SIG-M5 treated with dmso at 0.1 percent for 504 hours (cell line): ENCODE data around the gene ASF1A.
"Not testable (repeated sequence)": the region's sequence is repeated elsewhere in the genome, so short reads cannot be mapped to it uniquely, and the experiment has no call there.

Experiments used
- DNase-seq: peaks from one replicate; lab custom pipeline; 2025; ENCODE audit not compliant: unreplicated experiment; lab: John Stamatoyannopoulos, UW

The ASF1A gene

DNA sequence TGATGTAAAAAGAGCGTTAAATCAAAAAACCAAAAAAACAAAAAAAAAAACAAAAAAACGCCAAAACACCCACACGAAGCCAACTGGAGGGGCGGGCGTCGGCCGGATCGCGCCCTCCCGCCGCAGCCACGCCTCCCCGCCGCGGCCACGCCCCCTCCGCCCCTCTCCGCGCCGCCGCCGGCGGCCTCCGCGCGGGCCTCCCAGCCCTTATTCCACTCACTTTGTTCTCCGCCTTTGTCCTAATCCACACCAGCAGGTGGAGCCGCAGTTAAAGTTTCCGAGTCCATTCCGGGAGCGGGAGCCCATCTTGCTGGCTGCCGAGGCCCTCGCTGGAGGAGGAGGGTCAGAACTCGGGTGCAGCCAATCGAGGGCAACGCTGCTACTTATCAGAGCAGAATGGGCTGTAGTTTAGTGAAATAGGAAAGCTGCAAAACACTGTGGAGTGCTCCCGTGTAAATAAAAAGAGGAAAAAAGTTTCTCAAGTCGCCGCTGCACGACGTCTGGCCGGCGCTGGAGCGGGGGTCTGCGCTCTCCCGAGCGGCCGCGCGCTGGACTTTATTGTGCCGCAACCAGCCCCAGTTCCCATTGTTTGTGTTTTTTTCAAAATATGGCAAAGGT is at the start of gene ASF1A:
Gene ASF1A, plus strand, starts transcription at position 346 of the 618 bp plus-strand sequence. Its CDS starts 262 bp downstream, at position 608.
- peak; percentile 97 for DNase-seq

DNA sequence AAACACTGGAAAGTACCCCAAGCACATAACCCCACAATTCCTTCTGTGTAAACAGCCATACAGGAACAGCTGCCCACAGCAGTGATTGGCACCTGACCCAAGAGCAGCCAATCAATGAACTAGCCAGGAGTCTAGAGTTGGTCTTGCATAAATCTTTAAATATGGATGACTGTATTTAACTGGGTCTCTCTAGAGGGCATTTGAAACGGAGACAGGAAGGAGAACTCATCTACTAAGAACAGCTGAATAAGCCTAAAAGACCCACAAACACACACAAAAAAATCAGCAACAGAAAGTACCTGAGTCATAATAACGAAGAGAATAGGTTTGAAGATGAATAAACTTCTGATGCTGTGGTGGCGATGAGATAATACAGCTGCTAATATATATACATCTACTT is 49.0 kb upstream of the ASF1A start:
- no peak for DNase-seq

DNA sequence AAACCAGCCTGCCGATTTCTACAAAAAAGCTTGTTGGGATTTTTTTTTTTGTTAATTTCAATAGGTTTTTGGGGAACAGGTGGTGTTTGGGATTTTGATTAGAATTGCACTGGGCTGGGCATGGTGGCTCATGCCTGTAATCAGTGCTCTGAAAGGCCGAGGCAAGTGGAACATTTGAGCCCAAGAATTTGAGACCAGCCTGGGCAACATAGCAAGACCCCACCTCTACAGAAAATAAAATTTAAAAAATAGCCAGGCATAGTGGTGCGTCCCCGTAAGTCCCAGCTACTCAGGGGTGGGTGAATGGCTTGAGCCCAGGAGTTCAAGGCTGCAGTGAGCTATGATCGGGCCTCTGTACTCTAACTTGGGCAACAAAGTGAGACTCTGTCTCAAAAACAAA is 40.5 kb upstream of the ASF1A start:
- DNase-seq, result no peak

DNA sequence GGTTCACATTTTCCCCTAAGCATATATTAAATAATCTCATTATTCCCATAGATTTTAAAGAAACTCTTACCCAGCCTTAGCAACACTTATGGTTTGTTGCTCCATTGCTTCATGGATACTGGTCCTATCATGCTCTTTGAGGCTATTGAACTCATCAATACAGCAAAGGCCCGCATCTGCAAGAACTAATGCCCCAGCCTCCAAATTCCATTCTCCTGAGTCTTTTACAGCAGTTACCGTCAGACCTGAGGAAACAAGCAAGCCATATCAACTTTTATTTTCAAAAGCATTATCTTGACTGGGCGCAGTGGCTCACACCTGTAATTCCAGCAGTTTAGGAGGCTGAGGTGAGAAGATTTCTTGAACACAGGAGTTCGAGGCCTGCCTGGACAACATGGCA is 37.7 kb upstream of the ASF1A start:
- DNase-seq, result no peak

DNA sequence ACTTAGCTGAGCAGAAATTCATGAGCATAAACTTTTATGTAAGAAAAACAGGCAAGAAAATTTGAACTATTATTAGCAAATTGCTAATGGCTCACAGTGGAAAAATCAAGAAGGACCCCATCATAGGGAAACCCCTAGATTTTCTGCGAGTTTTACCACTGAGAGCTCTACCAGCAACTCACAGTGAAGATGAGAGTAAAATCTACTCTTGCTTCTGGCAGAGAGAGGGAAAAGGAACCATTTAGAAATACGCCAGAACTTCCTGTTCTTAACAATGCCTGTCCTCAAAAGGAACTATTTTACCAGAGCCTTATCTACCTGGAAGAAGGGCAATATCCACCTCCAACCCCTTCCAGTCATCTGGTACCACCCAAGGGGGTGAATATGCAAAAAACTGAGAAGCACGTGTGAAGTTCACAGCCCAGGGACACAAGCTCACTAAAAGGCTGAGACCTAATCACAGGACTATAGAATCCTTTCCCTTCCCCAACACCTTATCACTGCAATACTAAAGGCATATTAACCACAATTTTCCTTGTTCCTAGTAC is 34.4 kb upstream of the ASF1A start:
- DNase-seq, result no peak

DNA sequence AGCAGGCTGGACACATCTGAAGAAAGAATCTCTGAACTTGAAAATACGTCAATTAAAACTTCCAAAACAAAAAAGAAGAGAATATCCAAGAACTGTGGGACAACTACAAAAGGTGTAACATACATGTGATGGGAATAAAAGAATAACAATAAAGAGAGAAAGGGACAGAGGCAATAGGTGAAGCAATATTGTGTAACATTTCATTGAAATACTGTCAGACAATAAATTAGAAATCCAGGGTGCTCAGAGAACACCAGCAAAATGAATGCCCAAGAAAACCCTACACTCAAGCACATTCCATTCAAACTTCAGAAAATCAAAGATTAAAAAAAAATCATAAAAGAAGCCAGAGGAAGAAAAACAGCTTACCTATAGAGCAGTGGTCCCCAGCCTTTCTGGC is 33.6 kb upstream of the ASF1A start:
- DNase-seq, result no peak

DNA sequence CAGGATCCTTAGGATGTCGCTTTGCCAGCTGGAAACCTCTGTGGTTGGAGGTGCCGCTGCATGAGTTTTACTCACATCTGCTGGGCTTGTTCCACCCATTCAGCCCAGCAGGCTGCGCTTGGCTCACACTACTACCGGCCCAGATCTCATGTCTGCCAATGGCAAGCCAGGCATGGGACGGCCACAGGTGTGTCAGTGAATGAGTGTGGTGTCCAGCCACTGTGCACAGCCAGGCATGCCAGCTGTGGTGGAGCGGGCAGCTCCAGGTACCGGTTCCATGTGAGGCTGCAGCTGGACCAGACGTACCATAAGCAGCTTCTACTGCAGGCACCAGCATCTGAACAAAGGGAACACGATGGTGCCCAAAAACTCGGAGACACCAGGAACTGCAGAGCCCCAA is 33.1 kb upstream of the ASF1A start:
- no peak for DNase-seq

DNA sequence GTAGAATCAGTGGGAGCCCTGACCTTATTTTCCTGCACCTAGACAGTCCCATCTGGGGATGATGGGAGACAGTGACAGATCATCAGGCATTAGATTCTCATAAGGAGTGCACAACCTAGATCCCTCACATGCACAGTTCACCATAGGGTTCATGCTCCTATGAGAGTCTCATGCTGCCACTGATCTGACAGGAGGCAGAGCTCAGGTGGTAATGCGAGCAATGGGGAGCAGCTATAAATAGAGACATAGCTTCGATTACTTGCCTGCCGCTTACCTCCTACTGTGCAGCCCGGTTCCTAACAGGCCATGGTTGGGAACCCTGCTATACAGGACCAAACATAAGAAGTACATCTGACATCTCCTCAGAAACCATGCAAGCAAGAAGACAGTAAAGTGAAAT is 31.5 kb upstream of the ASF1A start:
- DNase-seq, result no peak

DNA sequence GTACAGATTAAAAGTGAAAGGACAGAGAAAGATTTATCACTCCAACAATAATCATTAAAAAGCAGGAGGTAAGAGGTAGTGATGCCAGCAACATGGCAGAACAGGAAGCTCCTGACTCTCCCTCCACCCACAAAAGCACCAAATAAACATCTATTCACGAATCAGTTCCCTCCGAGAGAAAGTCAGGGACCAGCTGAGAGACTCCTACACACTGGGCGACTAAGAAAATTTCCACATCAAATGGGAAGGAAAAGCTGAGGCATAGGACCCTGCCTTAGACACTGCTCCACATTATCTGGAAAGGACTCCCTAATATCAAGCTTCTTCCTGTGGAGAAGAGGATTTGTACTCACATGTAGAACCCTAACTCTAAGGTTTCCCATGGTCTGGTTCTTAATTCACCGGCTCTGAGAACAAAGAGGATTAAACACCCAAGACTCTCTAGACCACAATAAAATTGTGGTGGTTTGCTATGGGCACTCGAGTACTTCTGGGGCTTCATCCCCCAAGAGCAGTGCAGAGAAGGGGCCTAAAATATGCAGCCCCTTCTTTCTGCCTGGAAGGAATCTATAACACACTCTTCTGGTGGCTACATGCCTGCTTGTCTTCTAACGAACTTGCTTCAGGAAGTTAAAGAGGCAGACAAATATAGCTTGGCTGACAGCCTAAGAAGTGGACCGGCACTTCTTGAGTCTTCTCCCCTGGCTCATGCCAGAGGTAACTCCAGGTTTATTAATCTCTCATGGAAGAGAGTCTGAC is 29.4 kb upstream of the ASF1A start:
- DNase-seq, result no peak

DNA sequence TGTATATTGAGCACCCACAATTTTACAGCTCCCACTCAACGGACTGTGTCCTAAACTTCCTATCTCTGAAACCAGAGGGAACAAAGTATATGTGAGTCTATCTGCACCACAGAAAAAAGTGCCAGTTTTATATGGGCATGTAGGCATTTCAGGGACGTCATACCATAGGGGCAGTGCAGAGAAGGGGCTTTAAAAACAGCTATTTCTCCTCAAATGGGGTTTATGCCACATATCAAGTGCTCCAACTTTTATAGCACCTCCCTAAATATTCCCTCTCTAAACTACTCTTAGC is 28.9 kb upstream of the ASF1A start:
- DNase-seq, result no peak

DNA sequence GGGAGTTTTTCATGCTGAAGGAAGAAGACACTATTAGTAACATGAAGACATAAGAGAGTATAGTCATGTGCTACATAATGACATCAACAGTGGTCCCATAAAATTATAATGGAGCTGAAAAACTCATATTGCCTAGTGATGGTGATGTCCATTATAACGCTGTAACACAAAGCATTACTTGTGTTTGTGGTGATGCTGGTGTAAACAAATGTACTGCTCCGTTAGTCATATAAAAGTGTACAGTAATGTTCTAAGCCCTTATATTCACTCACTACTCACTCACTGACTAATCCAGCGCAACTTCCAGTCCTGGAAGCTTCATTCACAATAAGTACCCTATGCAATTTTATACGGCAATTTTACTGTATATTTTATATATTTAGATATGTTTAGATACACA is 26.8 kb upstream of the ASF1A start:
- DNase-seq, result no peak

DNA sequence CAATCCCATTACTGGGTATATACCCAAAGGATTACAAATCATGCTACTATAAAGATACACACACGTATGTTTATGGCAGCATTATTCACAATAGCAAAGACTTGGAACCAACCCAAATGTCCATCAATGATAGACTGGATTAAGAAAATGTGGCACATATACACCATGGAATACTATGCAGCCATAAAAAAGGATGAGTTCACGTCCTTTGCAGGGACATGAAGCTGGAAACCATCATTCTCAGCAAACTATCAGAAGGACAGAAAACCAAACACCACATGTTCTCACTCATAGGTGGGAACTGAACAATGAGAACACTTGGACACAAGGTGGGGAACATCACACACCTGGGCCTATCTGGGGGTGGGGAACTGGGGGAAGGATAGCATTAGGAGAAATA is 25.1 kb upstream of the ASF1A start:
- not testable (repeated sequence) for DNase-seq

DNA sequence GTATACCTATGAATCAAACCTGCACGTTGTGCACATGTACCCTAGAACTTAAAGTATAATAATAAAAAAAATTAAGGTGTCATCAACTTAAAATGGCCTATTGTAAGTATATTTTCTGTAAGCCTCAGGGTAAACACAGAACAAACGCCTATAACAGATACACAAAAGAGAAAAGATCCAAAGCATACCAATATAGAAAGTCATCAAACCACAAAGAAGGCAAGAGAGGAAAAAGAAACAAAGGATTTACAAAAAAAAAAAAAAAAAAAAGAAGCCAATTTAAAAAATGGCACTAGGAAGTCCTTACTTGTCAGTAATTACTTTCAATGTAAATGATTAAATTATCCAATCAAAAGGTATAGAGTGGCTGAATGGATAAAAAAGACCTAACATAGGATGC is 24.6 kb upstream of the ASF1A start:
- DNase-seq, result no peak

DNA sequence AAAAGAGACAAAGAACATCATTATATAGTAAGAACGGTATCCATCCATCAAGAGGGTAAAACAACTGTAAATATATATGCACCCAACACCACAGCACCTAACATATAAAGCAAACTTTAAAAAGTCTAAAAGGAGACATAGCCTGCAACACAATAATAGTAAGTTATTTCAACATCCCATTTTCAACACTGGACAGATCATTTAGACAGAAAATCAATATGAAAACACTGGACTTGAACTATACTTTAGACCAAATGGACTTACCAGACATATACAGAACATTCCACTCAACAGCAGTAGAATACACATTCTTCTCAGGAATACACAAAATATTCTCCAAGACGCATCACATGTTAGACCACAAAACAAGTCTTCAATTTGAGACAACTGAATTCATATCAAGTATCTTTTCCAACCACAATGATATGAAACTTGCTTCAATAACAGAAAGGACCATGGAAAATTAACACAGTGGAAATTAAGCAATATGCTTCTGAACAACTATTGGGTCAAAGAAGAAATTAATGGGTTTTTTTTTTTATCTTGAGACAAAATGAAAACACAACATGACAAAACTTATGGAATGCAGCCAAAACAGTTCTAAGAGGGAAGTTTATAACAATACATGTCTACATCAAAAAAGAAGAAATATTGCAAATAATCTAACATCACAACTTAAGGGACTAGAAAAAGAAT is 23.9 kb upstream of the ASF1A start:
- no peak for DNase-seq

DNA sequence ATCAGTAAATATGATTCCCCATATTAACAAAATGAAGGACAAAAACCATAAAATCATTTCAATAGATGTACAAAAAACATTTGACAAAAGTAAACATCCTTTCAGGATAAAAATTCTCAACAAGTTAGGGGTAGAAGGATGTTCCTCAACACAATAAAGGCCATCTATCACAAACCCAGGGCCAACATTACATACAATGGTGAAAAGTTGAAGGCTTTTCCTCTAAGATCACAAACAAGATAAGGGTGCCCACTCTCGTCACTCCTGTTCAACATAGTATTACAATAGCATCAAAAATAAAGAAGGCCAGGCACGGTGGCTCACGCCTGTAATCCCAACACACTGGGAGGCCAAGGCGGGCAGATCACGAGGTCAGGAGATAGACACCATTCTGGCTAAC is 22.6 kb upstream of the ASF1A start:
- DNase-seq, result no peak

DNA sequence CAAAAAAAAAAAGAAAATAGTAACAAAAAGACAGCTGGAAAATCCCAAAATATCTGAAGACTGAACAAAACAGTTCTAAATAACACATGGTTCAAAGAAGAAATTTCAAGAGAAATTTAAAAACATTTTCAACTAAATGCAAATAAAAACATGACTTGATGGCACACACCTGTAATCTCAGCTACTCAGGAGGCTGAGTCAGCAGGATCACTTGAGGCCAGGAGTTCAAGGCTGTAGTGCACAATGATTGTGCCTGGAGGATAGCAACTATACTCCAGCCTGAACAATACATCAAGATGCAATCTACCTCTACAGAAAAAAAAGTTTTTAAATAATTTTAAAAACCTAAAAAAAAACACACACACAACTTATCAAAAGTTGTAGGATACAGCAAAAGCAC is 21.6 kb upstream of the ASF1A start:
- DNase-seq, result no peak

DNA sequence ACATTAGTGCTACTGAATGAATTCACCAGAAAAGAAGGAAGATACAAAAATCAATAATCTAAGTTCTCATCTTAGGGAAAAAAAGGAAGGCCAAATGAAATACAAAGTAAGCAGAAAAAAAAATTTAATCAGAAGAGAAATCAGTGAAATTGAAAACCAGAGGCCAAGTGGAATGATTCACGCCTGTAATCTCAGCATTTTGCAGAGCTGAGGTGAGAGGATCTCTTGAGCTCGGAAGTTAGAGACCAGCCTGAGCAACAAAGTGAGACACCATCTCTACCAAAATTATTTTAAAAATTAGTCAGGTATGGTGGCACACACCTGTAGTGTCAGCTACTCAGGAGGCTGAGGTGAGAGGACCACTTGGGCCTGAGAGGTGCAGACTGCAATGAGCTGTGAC is 21.2 kb upstream of the ASF1A start:
- DNase-seq, result no peak

DNA sequence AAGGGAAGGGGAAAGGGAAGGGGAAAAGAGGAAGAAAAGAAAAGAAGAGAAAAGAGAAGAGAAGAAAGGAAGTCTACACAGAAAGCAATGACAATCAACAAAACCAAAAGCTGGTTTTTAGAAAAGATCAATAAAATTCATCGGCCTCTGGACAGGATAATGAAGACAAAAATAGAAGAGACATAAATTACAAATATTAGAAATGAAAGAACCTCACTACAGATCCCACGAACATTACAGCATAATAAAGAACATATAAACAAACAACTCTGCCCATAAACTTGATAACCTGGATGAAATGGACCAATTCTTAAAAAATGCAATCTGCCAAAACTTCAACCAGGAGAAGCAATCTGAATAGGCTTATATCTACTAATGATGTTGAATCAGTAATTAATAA is 20.7 kb upstream of the ASF1A start:
- no peak for DNase-seq

DNA sequence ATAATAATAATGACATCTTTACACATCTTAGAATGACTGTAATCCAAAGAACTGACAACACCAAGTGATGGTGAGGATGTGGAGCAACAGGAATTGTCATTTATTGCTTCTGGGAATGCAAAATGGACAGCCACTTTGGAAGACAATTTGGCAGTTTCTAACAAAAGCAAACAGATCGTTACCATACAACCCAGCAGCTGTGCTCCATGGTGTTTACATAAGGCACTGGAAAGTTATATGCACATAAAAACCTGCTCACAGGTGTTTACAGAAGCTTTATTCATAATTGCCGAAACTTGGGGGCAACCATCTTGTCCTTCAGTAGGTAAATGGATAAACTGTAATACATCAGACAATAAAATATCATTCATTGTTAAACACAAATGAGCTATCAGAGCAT is 18.3 kb upstream of the ASF1A start:
- DNase-seq, result no peak

DNA sequence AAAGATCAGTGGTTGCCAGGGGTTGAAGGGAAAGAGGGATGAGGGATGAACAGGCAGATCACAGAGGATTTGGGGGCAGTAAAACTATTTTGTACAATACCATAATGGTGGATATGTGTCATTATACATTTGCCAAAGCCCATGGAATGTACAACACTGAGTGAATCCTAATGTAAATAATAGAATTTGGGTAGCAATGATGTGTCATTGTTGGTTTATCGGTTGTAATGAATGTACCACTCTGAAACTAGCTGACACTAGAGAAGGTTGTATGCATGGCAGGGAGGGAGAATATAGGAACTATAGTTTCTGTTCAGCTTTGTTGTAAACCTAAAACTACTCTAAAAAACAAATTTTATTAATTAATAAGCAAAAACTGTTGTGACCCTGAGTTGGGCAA is 17.8 kb upstream of the ASF1A start:
- DNase-seq, result no peak

DNA sequence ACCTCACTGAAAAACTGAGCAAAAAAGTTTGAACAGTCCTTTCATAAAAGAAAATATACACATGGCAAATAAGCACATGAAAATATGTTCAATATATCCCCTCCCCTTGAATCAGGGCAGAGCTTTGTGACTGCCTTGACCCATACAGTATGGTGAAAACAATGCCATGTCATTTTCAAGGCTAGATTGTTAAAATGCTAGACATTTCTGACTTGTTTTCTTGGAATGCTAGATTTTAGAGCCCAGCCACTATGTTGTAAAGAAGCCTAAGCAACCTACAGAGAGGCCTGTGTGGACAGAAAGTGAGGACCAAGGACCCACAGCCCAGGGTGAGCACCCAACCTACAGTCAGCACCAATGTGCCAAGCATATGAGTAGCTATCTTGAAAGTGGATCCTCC is 17.1 kb upstream of the ASF1A start:
- no peak for DNase-seq

DNA sequence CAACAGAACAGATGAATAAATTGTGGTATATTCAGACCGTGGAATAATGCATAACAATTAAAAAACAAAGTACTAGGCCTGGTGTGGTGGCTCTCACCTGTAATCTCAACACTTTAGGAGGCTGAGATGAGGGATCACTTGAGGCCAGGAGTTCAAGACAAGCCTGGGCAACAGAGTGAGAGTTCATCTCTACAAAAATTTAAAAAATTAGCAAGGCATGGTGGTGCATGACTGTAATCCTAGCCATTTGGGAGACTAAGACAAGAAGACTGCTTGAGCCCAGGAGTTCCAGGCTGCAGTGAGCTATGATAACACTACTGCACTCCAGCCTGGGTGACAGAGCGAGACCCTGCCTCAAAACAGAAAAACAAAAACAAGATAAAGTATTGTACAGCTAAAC is 16.1 kb upstream of the ASF1A start:
- no peak for DNase-seq
